Upper lobe of left lung (tissue), 4 donors: ENCODE measurements around the gene UNC119.
A peak's percentile ranks its signal among the peaks of the same experiment; 100 is the strongest.

Experiments
- EP300 ChIP-seq, 4 donors: sonication (generic); formaldehyde crosslinking; IDR thresholded peaks; one replicate each; pipeline ENCODE4 v1.5.1; 2017; ENCODE audit warnings: antibody characterized with exemption in 4 of 4, control low read depth in 2 of 4
- POLR2A ChIP-seq, 4 donors: fragments of 450-650 bp; IDR thresholded peaks; one replicate each; pipeline ENCODE4 v1.5.1; 2016 to 2017; ENCODE audit warnings: antibody characterized with exemption in 4 of 4, mild to moderate bottlenecking in 2 of 4

- TF ChIP-seq POLR2A (IDR thresholded peaks at IDR 0.05) (peak; percentile 71 to 95 (median 86)), EP300 (IDR thresholded peaks at IDR 0.05) (no peak)
Observed at GRCh38 chr17:28598799-28599310, 46.4 kb upstream of the UNC119 start, which contains the start of gene SPAG5.
